Eye (tissue), 1 donor: ENCODE measurements around the gene SPEN.
"Not testable (repeated sequence)": the region's sequence is repeated elsewhere in the genome, so short reads cannot be mapped to it uniquely, and the experiment has no call there.

Source experiments
- DNase-seq: peaks from one replicate; pipeline ENCODE4 v3.0.0-alpha.2; 2015

The SPEN gene, protein sequence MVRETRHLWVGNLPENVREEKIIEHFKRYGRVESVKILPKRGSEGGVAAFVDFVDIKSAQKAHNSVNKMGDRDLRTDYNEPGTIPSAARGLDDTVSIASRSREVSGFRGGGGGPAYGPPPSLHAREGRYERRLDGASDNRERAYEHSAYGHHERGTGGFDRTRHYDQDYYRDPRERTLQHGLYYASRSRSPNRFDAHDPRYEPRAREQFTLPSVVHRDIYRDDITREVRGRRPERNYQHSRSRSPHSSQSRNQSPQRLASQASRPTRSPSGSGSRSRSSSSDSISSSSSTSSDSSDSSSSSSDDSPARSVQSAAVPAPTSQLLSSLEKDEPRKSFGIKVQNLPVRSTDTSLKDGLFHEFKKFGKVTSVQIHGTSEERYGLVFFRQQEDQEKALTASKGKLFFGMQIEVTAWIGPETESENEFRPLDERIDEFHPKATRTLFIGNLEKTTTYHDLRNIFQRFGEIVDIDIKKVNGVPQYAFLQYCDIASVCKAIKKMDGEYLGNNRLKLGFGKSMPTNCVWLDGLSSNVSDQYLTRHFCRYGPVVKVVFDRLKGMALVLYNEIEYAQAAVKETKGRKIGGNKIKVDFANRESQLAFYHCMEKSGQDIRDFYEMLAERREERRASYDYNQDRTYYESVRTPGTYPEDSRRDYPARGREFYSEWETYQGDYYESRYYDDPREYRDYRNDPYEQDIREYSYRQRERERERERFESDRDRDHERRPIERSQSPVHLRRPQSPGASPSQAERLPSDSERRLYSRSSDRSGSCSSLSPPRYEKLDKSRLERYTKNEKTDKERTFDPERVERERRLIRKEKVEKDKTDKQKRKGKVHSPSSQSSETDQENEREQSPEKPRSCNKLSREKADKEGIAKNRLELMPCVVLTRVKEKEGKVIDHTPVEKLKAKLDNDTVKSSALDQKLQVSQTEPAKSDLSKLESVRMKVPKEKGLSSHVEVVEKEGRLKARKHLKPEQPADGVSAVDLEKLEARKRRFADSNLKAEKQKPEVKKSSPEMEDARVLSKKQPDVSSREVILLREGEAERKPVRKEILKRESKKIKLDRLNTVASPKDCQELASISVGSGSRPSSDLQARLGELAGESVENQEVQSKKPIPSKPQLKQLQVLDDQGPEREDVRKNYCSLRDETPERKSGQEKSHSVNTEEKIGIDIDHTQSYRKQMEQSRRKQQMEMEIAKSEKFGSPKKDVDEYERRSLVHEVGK (N-terminal part only)

DNA sequence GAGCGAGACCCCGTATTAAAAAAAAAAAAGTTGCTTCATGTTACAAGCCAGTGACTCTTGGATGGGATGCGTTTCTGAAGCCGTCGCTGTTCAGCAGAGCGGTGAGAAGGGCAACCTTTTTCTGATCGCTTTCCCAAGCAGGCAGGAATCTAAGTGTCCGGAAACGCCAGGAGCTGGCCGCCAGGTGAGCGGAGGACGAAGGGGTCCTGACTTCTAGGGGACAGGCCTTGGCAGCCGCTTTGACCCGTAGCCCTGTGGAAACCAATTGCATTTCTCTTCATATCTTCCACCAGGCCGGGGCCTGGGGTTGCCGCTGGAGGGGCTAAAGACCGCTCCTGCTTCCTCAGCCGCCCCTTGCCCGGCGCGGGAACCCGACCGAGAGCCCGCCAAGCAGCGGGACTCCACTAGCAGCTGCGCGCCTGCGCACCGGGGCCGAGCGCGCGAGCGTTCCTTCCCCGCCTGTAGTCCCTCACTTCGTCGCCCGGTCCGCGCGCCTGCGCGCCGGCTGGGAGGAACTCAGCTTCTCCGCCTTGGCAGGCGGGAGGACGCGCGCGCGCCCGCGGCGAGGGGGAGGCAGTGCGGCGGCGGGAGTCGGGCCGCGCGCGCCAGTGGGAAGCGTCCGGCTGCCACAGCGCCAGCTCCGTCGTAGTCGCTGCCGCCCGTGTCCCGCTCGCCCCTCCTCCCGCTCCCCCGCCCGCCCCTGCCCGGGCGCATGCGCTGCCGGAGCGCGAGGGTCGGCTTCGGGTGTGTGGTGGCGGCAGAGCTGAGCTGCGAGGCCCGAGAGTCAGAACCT is at the start of gene SPEN:
Gene SPEN (plus strand): TSS at position 608 of the 793 bp plus-strand sequence. CDS start 361 bp downstream, outside the sequence.
- peak; percentile 99 for DNase-seq

GRCh38 chr1:15799004-15799867 is 48.3 kb upstream of the SPEN start:
- DNase-seq: no peak

- peak; percentile 81 for DNase-seq
Measured at GRCh38 chr1:15799928-15800835, 47.3 kb upstream of the SPEN start.

DNA sequence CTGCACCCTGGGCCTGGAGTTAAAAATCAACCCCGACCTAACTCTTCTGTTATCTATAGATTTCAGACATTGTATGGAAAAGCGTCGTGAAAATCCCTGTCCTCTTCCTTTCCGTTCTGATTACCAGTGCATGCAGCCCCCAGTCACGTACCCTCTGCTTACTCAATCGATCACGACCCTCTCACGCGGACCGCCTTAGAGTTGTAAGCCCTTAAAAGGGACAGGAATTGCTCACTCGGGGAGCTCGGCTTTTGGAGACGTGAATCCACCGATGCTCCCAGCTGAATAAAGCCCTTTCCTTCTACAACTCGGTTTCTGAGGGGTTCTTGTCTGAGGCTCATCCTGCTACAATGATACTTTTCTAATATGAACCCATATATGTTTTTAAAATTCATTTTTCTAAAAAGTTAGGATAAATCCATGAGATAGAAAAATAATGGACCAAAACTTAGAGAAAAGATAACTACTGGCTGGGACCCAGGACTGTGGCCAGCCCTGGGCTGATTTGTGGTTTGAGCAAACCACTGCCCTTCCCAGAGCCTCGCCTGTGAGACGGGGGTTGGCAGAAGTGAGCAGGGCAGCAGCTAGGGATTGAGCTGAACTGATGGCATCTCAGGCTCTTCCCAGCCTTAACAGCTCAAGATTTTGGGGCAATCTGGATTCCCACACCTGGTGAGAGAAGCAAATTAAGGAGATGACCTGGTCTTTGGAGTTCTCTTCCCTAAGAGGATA is 45.1 kb upstream of the SPEN start:
- no peak for DNase-seq

GRCh38 chr1:15803380-15803779 is 44.1 kb upstream of the SPEN start:
- DNase-seq: peak; percentile 61

- no peak for DNase-seq
Measured at GRCh38 chr1:15804060-15804459, 43.4 kb upstream of the SPEN start.

DNA sequence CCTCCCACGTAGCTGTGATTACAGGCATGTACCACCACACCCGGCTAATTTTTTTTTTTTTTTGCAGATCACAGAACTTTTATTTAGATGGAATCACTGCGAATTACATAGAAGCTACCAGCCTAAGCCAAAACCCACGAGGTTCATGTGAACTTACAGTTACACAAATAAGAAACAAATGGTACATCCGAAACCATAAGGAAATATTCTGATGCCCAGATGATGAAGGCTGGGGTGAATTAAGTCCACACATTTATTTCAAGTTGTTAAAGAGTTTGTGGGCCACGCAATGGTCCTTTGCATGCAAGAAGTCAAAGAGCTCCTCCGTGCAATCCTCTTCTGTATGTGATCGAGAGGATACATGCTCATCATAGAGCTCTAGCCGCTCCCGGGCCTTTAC is 40.4 kb upstream of the SPEN start:
- no peak for DNase-seq

- DNase-seq: not testable (repeated sequence)
Measured at GRCh38 chr1:15807549-15807948, 40.0 kb upstream of the SPEN start, which contains the start of gene UQCRHL. UQCRHL (minus strand) TSS chr1:15807649; CDS start chr1:15807649, 0 bp downstream.

GRCh38 chr1:15808955-15809354 is 38.6 kb upstream of the SPEN start:
- no peak for DNase-seq

GRCh38 chr1:15810073-15810472 is 37.4 kb upstream of the SPEN start:
- DNase-seq: no peak

DNA sequence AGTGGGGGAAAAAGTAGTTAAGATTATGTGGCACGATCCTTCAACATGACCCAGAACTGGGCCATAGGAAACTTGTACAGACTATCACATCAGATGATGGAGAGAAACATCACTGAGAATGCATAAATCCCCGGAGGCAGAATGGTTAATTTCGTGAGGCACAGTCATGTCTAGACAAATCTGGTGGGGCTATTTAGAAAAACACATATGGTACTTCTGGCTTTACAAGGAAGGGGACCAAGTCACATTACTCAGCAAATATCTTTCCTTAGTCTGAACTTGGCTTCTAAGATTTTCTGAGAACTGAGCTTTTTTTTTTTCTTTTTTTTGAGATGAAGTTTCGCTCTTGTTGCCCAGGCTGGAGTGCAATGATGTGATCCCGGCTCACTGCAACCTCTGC is 30.8 kb upstream of the SPEN start:
- no peak for DNase-seq

DNA sequence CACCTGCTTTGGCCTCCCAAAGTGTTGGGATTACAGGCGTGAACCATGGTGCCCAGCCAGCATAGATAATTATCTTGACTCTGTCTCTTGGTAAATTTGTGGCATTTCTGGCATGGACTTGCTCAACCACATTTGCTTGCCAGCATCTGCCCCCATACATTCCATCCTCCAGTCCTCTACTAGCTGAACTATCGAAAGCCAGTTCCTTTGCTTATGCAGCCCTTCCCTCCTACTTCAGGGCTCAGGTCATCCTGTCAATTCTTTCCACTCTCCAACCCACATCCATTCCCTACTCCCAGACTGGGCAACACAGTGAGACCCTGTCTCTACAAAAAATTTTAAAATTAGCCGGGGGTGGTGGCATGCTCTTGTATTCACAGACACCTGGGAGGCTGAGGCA is 27.0 kb upstream of the SPEN start:
- DNase-seq: no peak

- DNase-seq: no peak
Measured at GRCh38 chr1:15825800-15826199, 21.7 kb upstream of the SPEN start.

DNA sequence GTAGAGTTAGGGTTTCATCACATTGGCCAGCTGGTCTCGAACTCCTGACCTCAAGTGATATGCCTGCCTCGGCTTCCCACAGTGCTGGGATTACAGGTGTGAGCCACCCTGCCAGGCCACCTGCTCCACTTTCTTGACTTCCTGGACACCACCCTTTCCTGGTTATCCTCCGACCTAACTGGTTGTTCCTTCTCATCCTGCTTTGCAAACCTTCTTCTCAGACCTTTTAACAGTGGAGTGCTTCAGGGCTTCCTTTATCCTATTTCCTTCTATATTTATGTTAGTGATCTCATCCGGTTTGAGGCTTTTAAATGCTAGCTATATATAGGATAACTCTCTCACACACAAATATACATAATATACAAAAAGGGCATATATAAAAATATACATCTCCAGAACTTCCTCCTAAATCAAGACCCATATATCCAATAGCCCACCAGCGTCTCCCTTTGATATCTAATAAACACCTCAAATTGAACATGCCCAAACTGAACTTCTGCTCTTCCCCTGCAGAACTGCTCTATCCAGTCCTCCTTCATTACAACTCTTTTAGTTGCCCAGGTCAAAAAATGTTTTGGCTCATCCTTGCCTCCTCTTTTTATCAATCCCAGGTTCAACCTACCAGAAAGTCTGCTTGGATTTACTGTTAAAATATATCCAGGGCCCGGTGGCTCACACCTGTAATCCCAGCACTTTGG is 20.5 kb upstream of the SPEN start:
- DNase-seq: no peak

GRCh38 chr1:15827567-15827966 is 19.9 kb upstream of the SPEN start:
- not testable (repeated sequence) for DNase-seq

- DNase-seq: not testable (repeated sequence)
Measured at GRCh38 chr1:15828931-15829330, 18.6 kb upstream of the SPEN start.

GRCh38 chr1:15830258-15830657 is 17.2 kb upstream of the SPEN start:
- no peak for DNase-seq

DNA sequence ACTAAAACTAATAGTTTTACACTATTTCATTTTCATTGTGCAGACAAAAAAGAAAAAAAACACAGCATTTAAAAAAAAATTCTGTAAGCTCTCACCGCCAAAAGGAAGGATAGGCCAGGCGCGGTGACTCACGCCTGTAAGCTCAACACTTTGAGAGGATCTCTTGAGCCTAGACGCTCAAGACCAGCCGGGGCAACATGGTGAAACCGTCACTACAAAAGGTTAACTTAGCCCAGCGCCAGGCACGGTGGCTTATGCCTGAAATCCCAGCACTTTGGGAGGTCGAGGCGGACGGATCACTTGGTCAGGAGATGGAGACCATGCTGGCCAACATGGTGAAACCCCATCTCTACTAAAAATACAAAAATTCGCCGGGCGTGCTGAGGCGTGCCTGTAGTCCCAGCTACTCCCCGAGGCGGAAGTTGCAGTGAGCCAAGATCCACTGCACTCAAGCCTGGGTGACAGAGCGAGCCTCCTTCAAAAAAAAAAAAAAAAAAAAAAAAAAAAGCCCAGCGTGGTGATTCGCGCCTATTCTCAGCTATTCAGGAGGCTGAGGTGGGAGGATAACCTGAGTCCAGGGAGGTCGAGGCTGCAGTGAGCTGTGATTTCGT is 14.3 kb upstream of the SPEN start:
- DNase-seq: no peak
